ENCODE measurements around the gene ATP6V1G2. TPM values are rescaled to one million over a fixed set of nuclear protein-coding genes. Genes with fewer than 3 reads are reported as not detected.

The ATP6V1G2 gene
- total and polyA plus RNA-seq, 7 experiments from 2014 or later: 0.38 to 7.5 (median 2.8) TPM

- ChIA-PET POLR2A (interaction anchor here (0.6 to 66.4 kb wide), 4 partner anchors 4 to 162 kb away, joined by 3 to 3078 read pairs (median 1540); partner anchors contain the start of genes AIF1, ATP6V1G2, BAG6 and DDAH2), CTCF (interaction anchor here (0.6 to 5.1 kb wide), 8 partner anchors 8 to 262 kb away, joined by 3 to 48 read pairs (median 5); partner anchors contain the start of genes LTB and NCR3)
- Histone ChIP-seq H3K9me3 (ENCODE audit: control insufficient read depth in 2 of 3, low read length in 3 of 3) (no peaks in the 10 kb centered on the region), H3K27me3 (ENCODE audit: control insufficient read depth in 2 of 2, insufficient read depth in 2 of 2, low read length in 2 of 2) (no peaks in the 10 kb centered on the region), H3K4me1 (ENCODE audit: control insufficient read depth in 2 of 2, insufficient read depth in 2 of 2, low read length in 2 of 2) (peaks cover 47 to 50% of the 10 kb centered on the region in 2 donors), H3K36me3 (ENCODE audit: control insufficient read depth in 2 of 3, insufficient read depth in 3 of 3, low read length in 3 of 3) (peaks cover 0 to 16% (median 0%) of the 10 kb centered on the region in 3 experiments), H3K27ac (ENCODE audit: low read depth, low read length) (peak overlapping the region; percentile 77), H3K4me3 (ENCODE audit: low read length) (peak overlapping the region; percentile 23)
- ATAC-seq (no peak), DNase-seq (no peak)
- peaks cover 7 to 26% (median 13%) of the 10 kb centered on the region in 5 donors for H3K36me3 Mint-ChIP-seq
- H3K4me3 Mint-ChIP-seq: peak overlapping the region; percentile 41 to 77 (median 68)
- H3K4me1 Mint-ChIP-seq: peaks cover 58 to 88% (median 74%) of the 10 kb centered on the region in 7 donors
- peaks cover 0 to 46% (median 0%) of the 10 kb centered on the region in 5 donors for H3K27me3 Mint-ChIP-seq
- peaks cover 0 to 2% (median 0%) of the 10 kb centered on the region in 11 donors for H3K9me3 Mint-ChIP-seq
- intact Hi-C loops (cut with micrococcal nuclease): loop anchor here (1.0 to 2.0 kb wide), 4 partner anchors 8 to 53 kb away; partner anchors contain the start of gene PRRC2A (in 1 of the 2)
- H3K27ac Mint-ChIP-seq: peak overlapping the region; percentile 84 to 99 (median 94)
Measured at GRCh38 chr6:31567531-31568370, 21.3 kb upstream of the ATP6V1G2 start.

GRCh38 chr6:31560697-31561058 lies 14.3 kb upstream of the ATP6V1G2 start:
- Mint-ChIP-seq H3K9me3 (no peaks in the 10 kb centered on the region), H3K36me3 (peaks cover 12 to 51% (median 18%) of the 10 kb centered on the region in 5 donors), H3K27ac (peak overlapping the region; percentile 5 to 90 (median 88)), H3K27me3 (peaks cover 0 to 33% (median 0%) of the 10 kb centered on the region in 5 donors), H3K4me3 (peak overlapping the region in 8 of 10 donors; percentile 66 to 87 (median 82)), H3K4me1 (peaks cover 60 to 84% (median 69%) of the 10 kb centered on the region in 7 donors)
- intact Hi-C loops (cut with micrococcal nuclease): no loop called here
- Histone ChIP-seq H3K36me3 (ENCODE audit: control insufficient read depth in 2 of 3, insufficient read depth in 3 of 3, low read length in 3 of 3) (peaks cover 0 to 15% (median 0%) of the 10 kb centered on the region in 3 experiments), H3K4me1 (ENCODE audit: control insufficient read depth in 2 of 2, insufficient read depth in 2 of 2, low read length in 2 of 2) (peaks cover 42 to 60% of the 10 kb centered on the region in 2 donors), H3K27ac (ENCODE audit: low read depth, low read length) (peak overlapping the region; percentile 3), H3K9me3 (ENCODE audit: control insufficient read depth in 2 of 3, low read length in 3 of 3) (no peaks in the 10 kb centered on the region), H3K4me3 (ENCODE audit: low read length) (no peak overlapping the region), H3K27me3 (ENCODE audit: control insufficient read depth in 2 of 2, insufficient read depth in 2 of 2, low read length in 2 of 2) (no peaks in the 10 kb centered on the region)
- ChIA-PET CTCF (interaction anchor here (2.4 to 6.5 kb wide), 2 partner anchors 20 to 37 kb away, joined by 14 to 57 read pairs; partner anchors contain the start of gene LTB), POLR2A (interaction anchor here (1.4 to 53.8 kb wide), 3 partner anchors 9 to 35 kb away, joined by 6 to 3078 read pairs (median 16); partner anchors contain the start of genes AIF1, DDX39B, LST1 and LTA)
- DNase-seq: no peak
- ATAC-seq: no peak

- peak overlapping the region; percentile 84 to 92 (median 89) for H3K27ac Mint-ChIP-seq
- intact Hi-C loops (cut with micrococcal nuclease): loop anchor here (1.0 to 2.0 kb wide), 4 partner anchors 8 to 21 kb away; partner anchors contain the start of genes LTA (in 1 of the 2) and TNF (in 1 of the 2)
- ChIA-PET POLR2A (interaction anchor here (1.4 to 53.8 kb wide), 3 partner anchors 8 to 36 kb away, joined by 6 to 3078 read pairs (median 16); partner anchors contain the start of genes AIF1, DDX39B, LST1 and LTA), CTCF (interaction anchor here (0.8 to 6.5 kb wide), 7 partner anchors 8 to 37 kb away, joined by 3 to 57 read pairs (median 5); partner anchors contain the start of genes ATP6V1G2, LTB and NFKBIL1)
- no peaks in the 10 kb centered on the region for H3K27me3 ChIP-seq (ENCODE audit: control insufficient read depth in 2 of 2, insufficient read depth in 2 of 2, low read length in 2 of 2)
- H3K9me3 Mint-ChIP-seq: no peaks in the 10 kb centered on the region
- H3K4me3 Mint-ChIP-seq: peak overlapping the region; percentile 66 to 87 (median 82)
- peaks cover 42 to 60% of the 10 kb centered on the region in 2 donors for H3K4me1 ChIP-seq (ENCODE audit: control insufficient read depth in 2 of 2, insufficient read depth in 2 of 2, low read length in 2 of 2)
- peak overlapping the region; percentile 57 for H3K27ac ChIP-seq (ENCODE audit: low read depth, low read length)
- H3K9me3 ChIP-seq (ENCODE audit: control insufficient read depth in 2 of 3, low read length in 3 of 3): no peaks in the 10 kb centered on the region
- DNase-seq (peak in 1 of 9 donors; percentile 34), ATAC-seq (peak; percentile 79)
- peaks cover 0 to 10% (median 0%) of the 10 kb centered on the region in 3 experiments for H3K36me3 ChIP-seq (ENCODE audit: control insufficient read depth in 2 of 3, insufficient read depth in 3 of 3, low read length in 3 of 3)
- H3K27me3 Mint-ChIP-seq: peaks cover 0 to 27% (median 0%) of the 10 kb centered on the region in 5 donors
- peak overlapping the region; percentile 48 for H3K4me3 ChIP-seq (ENCODE audit: low read length)
- peaks cover 55 to 78% (median 65%) of the 10 kb centered on the region in 7 donors for H3K4me1 Mint-ChIP-seq
- peaks cover 12 to 47% (median 18%) of the 10 kb centered on the region in 5 donors for H3K36me3 Mint-ChIP-seq
Measured at GRCh38 chr6:31559958-31560696, 13.7 kb upstream of the ATP6V1G2 start.

GRCh38 chr6:31559606-31559957 lies 13.2 kb upstream of the ATP6V1G2 start:
- CTCF ChIA-PET: interaction anchor here (0.8 to 6.5 kb wide), 8 partner anchors 8 to 271 kb away, joined by 3 to 57 read pairs (median 4); partner anchors contain the start of genes ATP6V1G2, LTB and NFKBIL1
- H3K4me3 ChIP-seq (ENCODE audit: low read length): peak overlapping the region; percentile 48
- ATAC-seq (peak; percentile 1), DNase-seq (no peak)
- no peaks in the 10 kb centered on the region for H3K27me3 ChIP-seq (ENCODE audit: control insufficient read depth in 2 of 2, insufficient read depth in 2 of 2, low read length in 2 of 2)
- H3K27me3 Mint-ChIP-seq: peaks cover 0 to 22% (median 0%) of the 10 kb centered on the region in 5 donors
- H3K4me1 Mint-ChIP-seq: peaks cover 50 to 76% (median 62%) of the 10 kb centered on the region in 7 donors
- POLR2A ChIA-PET: interaction anchor here (0.8 to 53.8 kb wide), 4 partner anchors 9 to 36 kb away, joined by 3 to 3078 read pairs (median 10); partner anchors contain the start of genes AIF1, DDX39B, LST1 and LTA
- intact Hi-C loops (cut with micrococcal nuclease): loop anchor here (1.0 to 2.0 kb wide), 4 partner anchors 9 to 21 kb away; partner anchors contain the start of genes LTA (in 1 of the 2) and TNF (in 1 of the 2)
- peaks cover 42 to 60% of the 10 kb centered on the region in 2 donors for H3K4me1 ChIP-seq (ENCODE audit: control insufficient read depth in 2 of 2, insufficient read depth in 2 of 2, low read length in 2 of 2)
- H3K27ac ChIP-seq (ENCODE audit: low read depth, low read length): peak overlapping the region; percentile 57
- H3K36me3 Mint-ChIP-seq: peaks cover 12 to 46% (median 17%) of the 10 kb centered on the region in 5 donors
- H3K9me3 Mint-ChIP-seq: no peaks in the 10 kb centered on the region
- H3K36me3 ChIP-seq (ENCODE audit: control insufficient read depth in 2 of 3, insufficient read depth in 3 of 3, low read length in 3 of 3): peaks cover 0 to 5% (median 0%) of the 10 kb centered on the region in 3 experiments
- H3K4me3 Mint-ChIP-seq: peak overlapping the region; percentile 66 to 87 (median 82)
- H3K27ac Mint-ChIP-seq: peak overlapping the region; percentile 84 to 92 (median 89)
- no peaks in the 10 kb centered on the region for H3K9me3 ChIP-seq (ENCODE audit: control insufficient read depth in 2 of 3, low read length in 3 of 3)

GRCh38 chr6:31558631-31559500 lies 12.5 kb upstream of the ATP6V1G2 start:
- H3K4me1 Mint-ChIP-seq: peaks cover 46 to 74% (median 61%) of the 10 kb centered on the region in 7 donors
- H3K36me3 Mint-ChIP-seq: peaks cover 10 to 46% (median 15%) of the 10 kb centered on the region in 5 donors

More at GRCh38 chr6:31558631-31559500, 12.5 kb upstream of the ATP6V1G2 start:
- Histone ChIP-seq H3K9me3 (ENCODE audit: control insufficient read depth in 2 of 3, low read length in 3 of 3) (no peaks in the 10 kb centered on the region), H3K4me1 (ENCODE audit: control insufficient read depth in 2 of 2, insufficient read depth in 2 of 2, low read length in 2 of 2) (peaks cover 42 to 60% of the 10 kb centered on the region in 2 donors), H3K4me3 (ENCODE audit: low read length) (peak overlapping the region; percentile 48), H3K27ac (ENCODE audit: low read depth, low read length) (peak overlapping the region; percentile 57), H3K27me3 (ENCODE audit: control insufficient read depth in 2 of 2, insufficient read depth in 2 of 2, low read length in 2 of 2) (no peaks in the 10 kb centered on the region), H3K36me3 (ENCODE audit: control insufficient read depth in 2 of 3, insufficient read depth in 3 of 3, low read length in 3 of 3) (peaks cover 0 to 3% (median 0%) of the 10 kb centered on the region in 3 experiments)
- ATAC-seq (peak; percentile 78), DNase-seq (peak in 8 of 9 donors; percentile 51 to 75 (median 56))
- intact Hi-C loops (cut with micrococcal nuclease): loop anchor here (1.0 to 2.0 kb wide), 4 partner anchors 9 to 22 kb away; partner anchors contain the start of genes LTA (in 1 of the 2) and TNF (in 1 of the 2)
- peaks cover 0 to 20% (median 0%) of the 10 kb centered on the region in 5 donors for H3K27me3 Mint-ChIP-seq
- H3K9me3 Mint-ChIP-seq: no peaks in the 10 kb centered on the region
- peak overlapping the region; percentile 66 to 87 (median 82) for H3K4me3 Mint-ChIP-seq
- peak overlapping the region; percentile 84 to 92 (median 88) for H3K27ac Mint-ChIP-seq
- ChIA-PET CTCF (interaction anchor here (0.6 to 6.5 kb wide), 10 partner anchors 9 to 272 kb away, joined by 3 to 57 read pairs (median 4); partner anchors contain the start of genes ATP6V1G2, LTB and NFKBIL1), POLR2A (interaction anchor here (0.6 to 53.8 kb wide), 8 partner anchors 8 to 1295 kb away, joined by 3 to 3078 read pairs (median 3); partner anchors contain the start of genes AIF1, DDX39B, LST1 and LTA)

All from naive thymus-derived CD4-positive, alpha-beta T cell (primary cell).